AG04450 (cell line): ENCODE results near the gene PTPRG. TPM values are rescaled to one million over a fixed set of nuclear protein-coding genes. Genes with fewer than 3 reads are reported as not detected.

Experiments
- CTCF ChIA-PET: fragments of 300-600, 350-600 bp; formaldehyde crosslinking; extraction: SDS; loops from one replicate; lab custom pipeline; 2022; ENCODE audit warnings: antibody characterized with exemption, inconsistent platforms; lab: Charles Lee
- POLR2A ChIA-PET: fragments of 350-600 bp; formaldehyde crosslinking; extraction: SDS; loops from one replicate; lab custom pipeline; 2021; ENCODE audit warnings: antibody characterized with exemption, inconsistent platforms; lab: Yijun Ruan, JAX
- DNase-seq: peaks from one replicate; pipeline ENCODE4 v3.0.0-alpha.2; 2011; ENCODE audit warnings: low read depth, low spot score
- H3K27ac ChIP-seq: one replicate; pipeline ENCODE4 v1.5.1; 2012; ENCODE audit warnings: low read depth, low read length, control low read depth
- H3K27me3 ChIP-seq: one replicate; pipeline ENCODE4 v1.6.0; 2012; ENCODE audit warnings: low read length; ENCODE audit not compliant: control insufficient read depth, insufficient read depth
- H3K4me3 ChIP-seq: 2 replicates; pipeline ENCODE4 v1.5.1; 2011; ENCODE audit warnings: mild to moderate bottlenecking, low read depth, low read length, control low read depth
- H3K9me3 ChIP-seq: 2 replicates; pipeline ENCODE4 v1.5.1; 2012; ENCODE audit warnings: low read length; ENCODE audit not compliant: control insufficient read depth, insufficient read depth
- polyA plus RNA-seq: library from polyadenylated mRNA; depleted of rRNA; stranded (reverse); fragments of >200 nt; gene quantifications from 2 replicates; pipeline ENCODE4 v1.2.3, GENCODE V29; 2011
- TF ChIP-seq, protein P1 (sequence below): IDR thresholded peaks from 2 replicates; pipeline ENCODE4 v1.5.1; 2011; ENCODE audit warnings: low read depth, low read length, control low read depth, inconsistent platforms

The PTPRG gene
- polyA plus RNA-seq, 1 experiment, result 26.5 TPM

DNA sequence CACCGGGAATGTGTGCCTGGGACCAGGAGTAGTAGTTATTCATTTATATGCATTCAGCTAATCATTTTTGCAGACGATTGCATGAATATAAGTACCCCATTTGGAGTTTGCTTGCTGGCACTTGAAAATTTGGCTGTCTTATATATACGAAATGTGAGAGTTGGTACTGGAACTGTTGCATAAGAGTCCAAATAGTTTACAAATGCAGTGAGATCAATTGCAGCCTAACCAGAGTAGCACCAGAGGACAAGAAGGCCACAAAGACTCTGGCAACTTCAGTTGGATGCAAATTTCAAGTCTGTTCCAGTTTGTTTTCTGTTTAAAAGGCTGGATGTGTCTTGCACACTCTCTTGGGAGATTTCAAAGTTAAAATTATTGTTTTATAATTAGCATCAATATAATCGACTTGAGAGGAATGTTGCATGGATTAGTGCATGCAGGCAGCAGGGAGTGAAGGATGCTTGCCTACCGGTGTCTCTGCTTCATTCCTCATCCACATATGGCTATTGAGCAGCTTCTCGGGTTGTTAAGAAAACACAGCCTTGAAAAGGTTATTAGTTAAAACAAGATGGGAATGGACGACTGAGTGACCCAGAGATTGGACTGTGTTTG, 213.0 kb downstream of the PTPRG start:
- CTCF ChIA-PET, result interaction anchor here (0.6 kb wide), 1 partner anchor 262 kb away, joined by 3 read pairs; no protein-coding TSS in a partner anchor
- Histone ChIP-seq H3K4me3 (no peak overlapping the region), H3K27ac (no peak overlapping the region), H3K9me3 (no peaks in the 10 kb centered on the region), H3K27me3 (no peaks in the 10 kb centered on the region)
- POLR2A ChIA-PET, result no interaction called here
- TF ChIP-seq, protein P1, sequence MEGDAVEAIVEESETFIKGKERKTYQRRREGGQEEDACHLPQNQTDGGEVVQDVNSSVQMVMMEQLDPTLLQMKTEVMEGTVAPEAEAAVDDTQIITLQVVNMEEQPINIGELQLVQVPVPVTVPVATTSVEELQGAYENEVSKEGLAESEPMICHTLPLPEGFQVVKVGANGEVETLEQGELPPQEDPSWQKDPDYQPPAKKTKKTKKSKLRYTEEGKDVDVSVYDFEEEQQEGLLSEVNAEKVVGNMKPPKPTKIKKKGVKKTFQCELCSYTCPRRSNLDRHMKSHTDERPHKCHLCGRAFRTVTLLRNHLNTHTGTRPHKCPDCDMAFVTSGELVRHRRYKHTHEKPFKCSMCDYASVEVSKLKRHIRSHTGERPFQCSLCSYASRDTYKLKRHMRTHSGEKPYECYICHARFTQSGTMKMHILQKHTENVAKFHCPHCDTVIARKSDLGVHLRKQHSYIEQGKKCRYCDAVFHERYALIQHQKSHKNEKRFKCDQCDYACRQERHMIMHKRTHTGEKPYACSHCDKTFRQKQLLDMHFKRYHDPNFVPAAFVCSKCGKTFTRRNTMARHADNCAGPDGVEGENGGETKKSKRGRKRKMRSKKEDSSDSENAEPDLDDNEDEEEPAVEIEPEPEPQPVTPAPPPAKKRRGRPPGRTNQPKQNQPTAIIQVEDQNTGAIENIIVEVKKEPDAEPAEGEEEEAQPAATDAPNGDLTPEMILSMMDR, result no peak
- DNase-seq, result no peak

DNA sequence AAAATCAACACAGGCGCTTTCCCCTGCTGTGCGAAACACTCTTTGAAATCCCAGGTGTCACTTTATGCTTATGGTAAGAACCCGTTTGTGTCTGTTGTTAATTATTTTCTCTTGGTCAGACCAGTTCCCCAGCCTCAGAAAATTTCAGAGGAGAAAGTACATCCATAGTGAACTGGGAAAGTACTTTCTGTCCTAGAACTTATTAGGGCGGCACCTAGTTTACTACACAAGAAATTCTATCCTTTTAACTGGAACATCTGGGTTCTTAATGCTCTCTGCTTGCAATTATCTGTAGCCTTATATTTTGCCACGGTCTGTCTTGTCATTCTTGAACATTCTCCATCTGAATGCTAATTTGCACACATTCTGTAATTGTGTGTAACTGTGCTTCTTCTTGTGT, 215.0 kb downstream of the PTPRG start:
- CTCF ChIA-PET, result interaction anchor here (0.8 kb wide), 1 partner anchor 412 kb away, joined by 3 read pairs; no protein-coding TSS in a partner anchor

DNA sequence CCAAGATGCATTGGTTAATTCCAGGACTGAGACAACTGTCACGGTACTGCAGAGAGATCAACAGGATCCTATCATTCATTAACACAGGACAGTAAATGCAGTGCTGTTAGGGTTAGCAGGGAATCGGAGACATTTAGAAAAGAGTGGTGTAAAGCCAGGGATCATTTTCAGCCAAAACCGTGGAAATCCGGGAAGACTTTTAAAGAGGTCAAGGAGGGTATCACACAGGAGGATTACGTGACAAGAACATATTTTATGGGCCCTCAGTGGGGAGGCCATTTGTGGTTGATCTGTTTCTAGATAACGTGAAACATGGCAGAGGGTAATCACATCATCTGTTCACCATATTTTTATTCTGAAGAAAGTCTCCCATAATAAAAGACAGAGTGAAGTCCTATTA, 216.1 kb downstream of the PTPRG start:
- TF ChIP-seq, protein P1, result no peak
- no peak overlapping the region for H3K4me3 ChIP-seq
- no peaks in the 10 kb centered on the region for H3K9me3 ChIP-seq
- POLR2A ChIA-PET, result no interaction called here
- CTCF ChIA-PET, result interaction anchor here (0.8 kb wide), 1 partner anchor 411 kb away, joined by 3 read pairs; no protein-coding TSS in a partner anchor
- H3K27ac ChIP-seq, result no peak overlapping the region
- no peaks in the 10 kb centered on the region for H3K27me3 ChIP-seq
- no peak for DNase-seq

More for the DNA sequence above, 215.0 kb downstream of the PTPRG start:
- POLR2A ChIA-PET, result no interaction called here
- H3K9me3 ChIP-seq, result no peaks in the 10 kb centered on the region
- no peaks in the 10 kb centered on the region for H3K27me3 ChIP-seq
- no peak overlapping the region for H3K27ac ChIP-seq
- TF ChIP-seq, protein P1, result no peak
- H3K4me3 ChIP-seq, result no peak overlapping the region
- no peak for DNase-seq

DNA sequence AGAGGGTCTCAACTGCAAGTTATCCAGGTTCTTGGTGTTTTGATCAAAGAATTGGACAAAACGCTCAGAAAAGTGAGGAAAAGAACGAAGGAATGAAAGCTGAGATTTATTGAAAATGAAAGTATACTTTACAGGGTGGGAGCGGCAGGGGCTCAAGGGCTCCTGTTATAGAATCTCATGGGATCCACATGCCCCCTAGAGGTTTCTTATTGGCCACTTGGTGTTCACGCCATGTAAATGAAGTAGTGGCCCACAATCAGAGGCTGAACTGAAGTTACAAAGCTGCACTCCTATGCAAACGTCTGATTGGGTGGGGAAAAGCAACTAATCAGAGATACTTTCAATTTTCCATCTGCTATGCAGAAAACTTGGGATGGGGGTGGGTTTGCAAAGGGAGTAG, 216.7 kb downstream of the PTPRG start:
- no peak overlapping the region for H3K4me3 ChIP-seq
- no peaks in the 10 kb centered on the region for H3K27me3 ChIP-seq
- DNase-seq, result no peak
- ChIA-PET CTCF (interaction anchor here (0.5 kb wide), 1 partner anchor 298 kb away, joined by 4 read pairs; no protein-coding TSS in a partner anchor), POLR2A (no interaction called here)
- TF ChIP-seq, protein P1, result no peak
- no peaks in the 10 kb centered on the region for H3K9me3 ChIP-seq
- no peak overlapping the region for H3K27ac ChIP-seq

DNA sequence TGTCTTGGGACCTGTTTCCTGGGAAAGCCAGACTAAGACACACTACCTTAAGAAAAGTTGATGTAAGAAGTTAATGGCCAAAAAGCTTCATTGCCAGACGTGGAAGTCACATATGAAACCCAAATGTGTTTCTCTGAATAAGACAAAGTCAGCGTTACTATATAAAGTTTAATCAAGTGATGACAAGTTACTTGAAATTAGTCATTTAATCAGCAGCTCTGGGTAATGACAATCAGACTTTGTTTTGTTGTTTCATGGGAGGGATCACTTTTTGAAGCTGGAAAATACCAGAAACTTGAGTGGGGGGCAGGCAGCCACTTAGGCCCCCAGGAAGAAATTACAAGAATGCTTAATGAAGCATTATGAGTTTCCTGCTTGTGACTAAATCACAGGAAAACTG, 218.6 kb downstream of the PTPRG start:
- TF ChIP-seq, protein P1, result no peak
- H3K27ac ChIP-seq, result no peak overlapping the region
- DNase-seq, result no peak
- ChIA-PET POLR2A (no interaction called here), CTCF (interaction anchor here (1.6 kb wide), 1 partner anchor 215 kb away, joined by 7 read pairs; no protein-coding TSS in a partner anchor)
- no peaks in the 10 kb centered on the region for H3K27me3 ChIP-seq
- no peak overlapping the region for H3K4me3 ChIP-seq
- H3K9me3 ChIP-seq, result no peaks in the 10 kb centered on the region
